GF-D8 (cell line): ENCODE measurements around the gene PLAU.
"Not testable (repeated sequence)": the region's sequence is repeated elsewhere in the genome, so short reads cannot be mapped to it uniquely, and the experiment has no call there.

Experiments
- DNase-seq: peaks from one replicate; lab custom pipeline; 2025; lab: John Stamatoyannopoulos, UW

The PLAU gene

GRCh38 chr10:73876971-73877370 lies 34.0 kb upstream of the PLAU start:
- DNase-seq: no peak

- DNase-seq: no peak
Observed at GRCh38 chr10:73877533-73878160, 33.3 kb upstream of the PLAU start.

GRCh38 chr10:73878365-73878764 lies 32.6 kb upstream of the PLAU start:
- no peak for DNase-seq

DNA sequence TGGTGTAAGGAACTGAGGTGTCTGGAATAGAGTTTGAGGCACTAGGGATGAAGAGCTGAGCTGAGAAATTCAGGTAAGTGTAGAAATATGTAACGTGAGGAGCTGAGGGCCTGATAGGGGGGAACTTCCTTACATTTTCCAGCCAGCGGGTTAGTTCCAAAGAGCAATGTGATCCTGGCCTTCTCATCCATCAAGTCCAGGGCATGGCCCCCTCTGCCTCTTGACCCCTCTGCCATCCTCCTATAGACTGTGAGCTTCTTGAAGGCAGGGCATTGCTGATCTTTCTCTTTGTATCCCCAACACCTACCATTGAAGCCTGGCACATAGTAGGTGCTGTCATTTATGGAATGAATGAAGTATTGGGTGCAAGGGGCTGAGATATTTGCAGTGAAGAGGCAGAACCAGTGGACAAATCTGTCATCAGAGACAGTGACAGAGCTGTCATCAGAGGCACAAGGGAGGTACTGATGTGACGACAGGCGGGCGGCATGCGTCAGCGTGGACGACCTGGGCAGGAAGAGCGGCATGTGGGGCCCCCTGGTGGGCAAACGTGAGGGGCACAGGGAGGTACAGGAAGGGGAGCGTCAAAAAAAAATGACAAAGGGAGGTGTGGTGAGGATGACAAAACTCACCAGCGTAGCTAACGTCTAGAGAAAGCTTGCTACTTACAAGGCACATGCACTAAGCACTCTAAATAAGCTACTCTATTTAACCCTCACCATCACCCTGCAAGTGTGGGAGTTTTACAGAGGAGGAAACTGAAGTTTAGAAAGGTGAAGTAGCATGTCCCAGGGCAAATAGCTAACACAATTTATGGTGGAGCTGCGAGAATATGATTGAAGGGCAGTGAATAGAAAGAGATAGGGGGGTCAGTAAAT lies 31.4 kb upstream of the PLAU start:
- DNase-seq: peak; percentile 72

DNA sequence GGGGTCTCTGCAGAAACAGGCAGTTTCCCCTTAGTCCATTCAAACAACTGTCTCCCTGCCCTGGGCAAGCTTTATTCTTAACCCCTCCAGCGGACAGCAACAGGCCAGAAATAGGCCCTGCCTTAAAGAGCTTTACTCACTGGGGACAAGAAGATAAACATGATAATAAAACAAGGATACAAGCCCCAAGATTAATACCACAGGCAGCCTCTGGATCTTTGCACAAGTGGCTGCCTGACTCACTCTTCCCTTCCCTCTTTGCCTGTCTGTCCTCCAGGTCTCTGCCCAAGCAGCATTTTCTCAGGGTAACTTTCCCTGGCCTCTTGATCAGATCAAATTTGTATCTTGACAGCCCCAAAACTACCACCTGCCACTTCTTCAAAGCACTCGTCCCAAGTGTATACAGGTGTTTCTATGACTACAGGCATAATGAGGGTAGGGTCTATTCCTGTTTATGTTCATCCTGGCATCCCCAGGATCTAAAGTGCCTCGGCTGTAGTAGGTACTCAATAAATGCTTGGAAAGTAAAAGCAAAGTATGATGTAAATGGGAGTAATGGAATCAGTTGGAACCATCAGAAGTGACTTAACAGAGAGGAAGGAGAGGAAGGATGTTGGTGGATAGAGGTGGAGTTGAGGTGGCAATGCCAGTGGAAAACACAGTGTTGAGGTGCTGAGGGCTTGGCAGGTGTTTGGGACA lies 29.6 kb upstream of the PLAU start:
- no peak for DNase-seq

DNA sequence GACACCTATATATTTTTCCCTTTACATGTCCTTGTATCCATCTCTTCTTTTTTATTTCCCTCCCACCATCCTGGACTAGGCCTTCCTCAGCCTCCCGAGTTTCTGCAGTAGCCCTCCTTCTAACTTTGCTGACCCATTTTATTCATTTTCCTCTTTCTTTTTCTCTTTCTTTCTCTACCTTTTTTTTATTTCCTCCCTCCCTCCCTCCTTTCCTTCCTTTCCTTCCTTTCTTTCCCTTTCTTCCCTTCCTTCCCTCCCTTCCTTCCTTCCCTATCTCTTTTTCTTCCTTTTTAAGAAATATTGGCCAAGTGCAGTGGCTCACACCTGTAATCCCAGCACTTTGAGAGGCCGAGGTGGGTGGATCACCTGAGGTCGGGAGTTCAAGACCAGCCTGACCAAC lies 26.9 kb upstream of the PLAU start:
- DNase-seq: no peak

DNA sequence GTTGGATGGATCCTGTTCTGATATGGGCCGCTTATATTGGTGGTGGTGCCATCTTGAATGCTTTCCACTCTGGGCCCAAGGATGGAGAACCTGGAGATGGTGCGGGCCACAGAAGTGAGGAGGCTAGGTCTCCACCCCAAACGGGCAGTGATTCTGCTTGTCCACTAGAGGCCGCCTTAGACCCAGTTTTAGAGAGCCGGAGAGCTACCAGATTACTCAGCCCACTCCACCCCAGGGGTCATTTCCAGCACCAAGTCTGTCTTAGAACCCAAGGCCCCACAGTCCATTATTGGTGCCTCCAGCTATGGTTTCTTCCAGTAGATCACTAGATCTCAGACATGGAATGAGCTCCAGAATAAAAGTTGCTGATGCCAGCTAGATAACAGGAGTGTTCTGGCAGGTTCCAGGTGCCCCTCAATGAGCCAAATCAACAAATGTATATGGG lies 24.8 kb upstream of the PLAU start:
- peak; percentile 21 for DNase-seq

DNA sequence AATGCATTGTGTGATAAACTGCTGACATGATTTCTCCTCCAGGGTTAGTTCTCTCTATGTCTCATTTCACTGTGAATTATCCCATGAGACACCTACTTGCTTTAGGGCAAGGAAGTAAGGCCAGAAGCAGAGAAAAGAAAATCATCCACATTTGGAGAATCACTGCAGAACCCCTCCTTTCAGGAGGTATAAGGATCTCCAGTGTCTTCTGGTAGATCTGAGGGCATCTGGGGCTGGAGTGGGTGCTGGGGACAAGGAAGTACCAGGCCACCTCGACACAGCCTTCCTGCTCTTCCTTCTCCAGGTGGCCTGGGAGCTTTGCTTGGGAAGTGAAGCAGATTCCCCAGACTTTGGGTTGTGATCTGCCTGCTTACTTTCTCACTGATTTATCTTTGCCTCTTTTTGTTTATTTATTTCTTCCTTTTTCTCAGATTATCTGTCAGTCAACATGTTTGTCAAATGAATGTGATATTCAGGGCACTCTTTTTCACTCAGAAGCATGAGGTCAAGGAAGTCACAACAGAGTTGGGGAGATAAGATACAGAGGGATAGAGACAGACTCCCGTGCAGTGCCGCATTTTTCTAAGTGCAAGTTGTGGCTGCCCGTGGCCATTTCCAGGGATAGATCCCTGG lies 24.2 kb upstream of the PLAU start:
- DNase-seq: no peak

DNA sequence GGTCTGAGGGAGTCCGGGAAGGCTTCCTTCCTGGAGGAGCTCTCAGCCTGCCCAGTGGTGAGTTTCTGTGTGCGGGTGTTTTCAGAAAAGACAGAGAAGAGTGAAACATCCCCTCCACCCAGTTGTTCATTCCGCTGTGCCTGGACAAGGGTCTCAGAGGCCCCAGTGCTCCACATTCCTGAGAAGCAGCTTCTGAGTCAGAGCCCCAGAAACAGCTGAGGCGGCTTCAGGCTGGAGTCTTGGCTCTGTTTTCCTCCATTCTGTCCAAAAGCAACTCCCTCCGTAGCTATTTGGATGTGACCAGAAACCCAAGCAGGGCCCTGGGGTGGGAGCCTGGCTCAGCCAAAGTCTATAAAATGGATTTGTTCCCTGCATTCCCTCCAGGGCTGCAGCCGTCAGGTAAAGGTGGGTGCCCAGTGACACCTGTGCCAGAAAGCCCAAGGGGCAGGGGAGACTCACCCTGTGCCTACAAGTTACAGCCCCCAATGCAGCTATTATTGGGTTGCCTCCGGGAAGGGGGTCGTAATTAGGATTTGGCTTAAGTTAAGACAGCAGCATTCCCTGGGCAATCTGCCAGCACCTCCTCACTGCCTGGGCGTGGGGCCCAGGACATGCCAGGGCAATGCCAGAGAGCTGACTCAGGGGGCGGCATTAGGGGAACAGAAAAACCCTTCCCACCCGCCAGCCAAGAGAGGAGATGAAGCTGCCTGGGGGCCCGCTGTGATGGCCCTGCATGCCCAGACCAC lies 23.5 kb upstream of the PLAU start:
- DNase-seq: no peak

DNA sequence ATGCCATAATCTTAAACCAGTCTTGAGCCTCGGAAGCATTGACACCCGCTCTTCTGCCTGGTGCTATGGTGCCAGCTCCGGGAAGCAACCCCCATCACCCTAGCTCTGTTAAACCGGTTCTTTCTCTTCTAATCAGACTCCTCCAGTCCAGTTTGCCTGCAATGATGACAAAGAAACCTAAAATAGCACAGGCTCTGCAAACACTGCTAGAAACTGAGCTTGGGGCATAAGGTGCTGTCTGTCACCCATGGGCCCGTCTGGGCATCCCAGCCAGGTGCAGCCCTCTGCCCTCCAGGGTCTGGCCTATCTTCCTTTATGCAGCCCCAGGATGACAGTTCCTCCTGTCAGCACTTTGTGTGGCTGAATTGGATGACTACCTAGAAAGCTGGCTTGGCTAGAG lies 22.4 kb upstream of the PLAU start:
- no peak for DNase-seq

GRCh38 chr10:73889014-73889413 lies 21.9 kb upstream of the PLAU start:
- DNase-seq: peak; percentile 76

- not testable (repeated sequence) for DNase-seq
Observed at GRCh38 chr10:73889416-73889815, 21.5 kb upstream of the PLAU start.

DNA sequence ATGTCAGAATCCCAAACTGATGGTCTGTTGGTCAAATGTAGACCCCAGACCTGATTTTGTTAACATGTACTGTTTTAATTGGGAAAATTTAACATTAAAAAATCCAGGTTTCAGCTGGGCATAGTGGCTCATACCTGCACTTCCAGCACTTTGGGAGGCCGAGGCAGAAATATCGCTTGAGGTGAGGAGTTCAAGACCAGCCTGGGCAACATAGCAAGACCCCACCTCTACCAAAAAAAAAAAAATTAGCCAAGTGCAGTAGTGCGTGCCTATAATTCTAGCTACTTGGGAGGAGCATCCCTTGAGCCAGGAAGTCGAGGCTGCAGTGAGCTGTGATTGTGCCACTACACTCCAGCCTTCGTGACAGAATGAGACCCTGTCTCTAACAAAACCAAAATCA lies 20.7 kb upstream of the PLAU start:
- DNase-seq: no peak

- not testable (repeated sequence) for DNase-seq
Observed at GRCh38 chr10:73890830-73891229, 20.1 kb upstream of the PLAU start.

DNA sequence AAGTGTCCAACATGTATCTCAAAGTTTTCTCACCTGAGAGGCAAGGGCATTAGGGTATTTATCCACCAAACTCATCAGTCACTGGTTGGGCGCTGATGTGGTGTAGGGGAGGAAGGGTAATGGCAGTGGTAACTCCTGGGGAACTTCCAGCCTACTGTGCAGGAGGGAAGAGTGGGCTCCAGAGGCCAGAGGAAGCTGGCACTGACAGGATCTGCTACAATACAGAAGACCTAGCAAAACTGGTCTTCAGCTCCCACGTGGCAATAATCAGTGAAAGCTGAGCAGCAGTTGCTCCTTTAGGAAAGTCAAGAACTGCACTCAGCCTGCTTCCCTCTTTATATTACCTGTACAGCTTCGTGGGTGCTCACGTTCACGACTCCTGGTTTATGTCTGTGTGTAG lies 19.4 kb upstream of the PLAU start:
- no peak for DNase-seq

- no peak for DNase-seq
Observed at GRCh38 chr10:73892310-73893030, 18.5 kb upstream of the PLAU start.

- DNase-seq: no peak
Observed at GRCh38 chr10:73893426-73893825, 17.5 kb upstream of the PLAU start.

GRCh38 chr10:73894245-73894971 lies 16.5 kb upstream of the PLAU start:
- no peak for DNase-seq

DNA sequence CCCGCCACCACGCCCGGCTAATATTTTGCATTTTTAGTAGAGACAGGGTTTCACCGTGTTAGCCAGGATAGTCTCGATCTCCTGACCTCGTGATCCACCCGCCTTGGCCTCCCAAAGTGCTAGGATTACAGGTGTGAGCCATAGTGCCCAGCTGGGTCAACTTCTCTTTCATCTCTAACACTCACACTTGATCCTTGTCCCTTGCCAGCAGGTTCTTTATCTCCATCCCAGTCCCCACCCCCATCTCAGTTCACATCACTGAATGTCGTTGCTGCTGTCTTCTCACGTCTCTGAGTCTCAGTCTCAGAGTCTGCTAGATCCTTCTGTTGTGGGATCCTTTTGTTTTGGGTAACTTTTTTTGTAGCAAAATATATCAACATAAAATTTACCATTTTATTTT lies 15.6 kb upstream of the PLAU start:
- DNase-seq: not testable (repeated sequence)

- no peak for DNase-seq
Observed at GRCh38 chr10:73897693-73898092, 13.2 kb upstream of the PLAU start.
